AG04450 (cell line): ENCODE results near the gene TTLL11. TPM values are rescaled to one million over a fixed set of nuclear protein-coding genes. Genes with fewer than 3 reads are reported as not detected.

Experiments
- CTCF ChIA-PET: fragments of 300-600, 350-600 bp; formaldehyde crosslinking; extraction: SDS; loops from one replicate; lab custom pipeline; 2022; ENCODE audit warnings: antibody characterized with exemption, inconsistent platforms; lab: Charles Lee
- POLR2A ChIA-PET: fragments of 350-600 bp; formaldehyde crosslinking; extraction: SDS; loops from one replicate; lab custom pipeline; 2021; ENCODE audit warnings: antibody characterized with exemption, inconsistent platforms; lab: Yijun Ruan, JAX
- DNase-seq: peaks from one replicate; pipeline ENCODE4 v3.0.0-alpha.2; 2011; ENCODE audit warnings: low read depth, low spot score
- H3K27ac ChIP-seq: one replicate; pipeline ENCODE4 v1.5.1; 2012; ENCODE audit warnings: low read depth, low read length, control low read depth
- H3K27me3 ChIP-seq: one replicate; pipeline ENCODE4 v1.6.0; 2012; ENCODE audit warnings: low read length; ENCODE audit not compliant: control insufficient read depth, insufficient read depth
- H3K4me3 ChIP-seq: 2 replicates; pipeline ENCODE4 v1.5.1; 2011; ENCODE audit warnings: mild to moderate bottlenecking, low read depth, low read length, control low read depth
- H3K9me3 ChIP-seq: 2 replicates; pipeline ENCODE4 v1.5.1; 2012; ENCODE audit warnings: low read length; ENCODE audit not compliant: control insufficient read depth, insufficient read depth
- CTCF ChIP-seq: IDR thresholded peaks from 2 replicates; pipeline ENCODE4 v1.5.1; 2011; ENCODE audit warnings: low read depth, low read length, control low read depth, inconsistent platforms
- polyA plus RNA-seq: library from polyadenylated mRNA; depleted of rRNA; stranded (reverse); fragments of >200 nt; gene quantifications from 2 replicates; pipeline ENCODE4 v1.2.3, GENCODE V29; 2011

TTLL11 gene
- polyA plus RNA-seq, 1 experiment: 4.6 TPM

- ChIA-PET CTCF (no interaction called here), POLR2A (no interaction called here)
- Histone ChIP-seq H3K27ac (no peak overlapping the region), H3K27me3 (no peaks in the 10 kb centered on the region), H3K4me3 (no peak overlapping the region), H3K9me3 (no peaks in the 10 kb centered on the region)
- DNase-seq: no peak
- no peak for TF ChIP-seq CTCF
These were observed 16.3 kb downstream of the TTLL11 start for GRCh38 chr9:122076773-122077172.

- no peak overlapping the region for H3K4me3 ChIP-seq
- no peaks in the 10 kb centered on the region for H3K9me3 ChIP-seq
- POLR2A ChIA-PET: interaction anchor here (0.9 kb wide), 1 partner anchor 16 kb away, joined by 3 read pairs; no protein-coding TSS in a partner anchor
- DNase-seq: no peak
- H3K27ac ChIP-seq: peak overlapping the region; percentile 31
- TF ChIP-seq CTCF: no peak
- CTCF ChIA-PET: interaction anchor here (0.6 kb wide), 1 partner anchor 529 kb away, joined by 3 read pairs; no protein-coding TSS in a partner anchor
- H3K27me3 ChIP-seq: no peaks in the 10 kb centered on the region
These were observed 17.0 kb downstream of the TTLL11 start for GRCh38 chr9:122076117-122076516.

- no peak for DNase-seq
- Histone ChIP-seq H3K27me3 (no peaks in the 10 kb centered on the region), H3K4me3 (no peak overlapping the region), H3K27ac (peak overlapping the region; percentile 31), H3K9me3 (no peaks in the 10 kb centered on the region)
- ChIA-PET CTCF (interaction anchor here (0.5 to 2.9 kb wide), 3 partner anchors 24 to 530 kb away, joined by 3 to 10 read pairs (median 3); no protein-coding TSS in a partner anchor), POLR2A (interaction anchor here (0.9 kb wide), 1 partner anchor 17 kb away, joined by 3 read pairs; no protein-coding TSS in a partner anchor)
- TF ChIP-seq CTCF: no peak
These were observed 17.7 kb downstream of the TTLL11 start for GRCh38 chr9:122075135-122076030.

- TF ChIP-seq CTCF: no peak
- DNase-seq: no peak
- ChIA-PET CTCF (no interaction called here), POLR2A (no interaction called here)
- Histone ChIP-seq H3K4me3 (no peak overlapping the region), H3K27ac (no peak overlapping the region), H3K9me3 (no peaks in the 10 kb centered on the region), H3K27me3 (no peaks in the 10 kb centered on the region)
These were observed 21.4 kb downstream of the TTLL11 start for GRCh38 chr9:122071715-122072114.
